Keratinocyte (primary cell): ENCODE measurements around the gene MSRB2.

Experiments
- EZH2 ChIP-seq: IDR thresholded peaks from one replicate; pipeline ENCODE4 v1.6.1; 2012; ENCODE audit warnings: inconsistent platforms, mild to moderate bottlenecking, low read length, moderate library complexity
- TF ChIP-seq, protein P1 (sequence below), 3 experiments: IDR thresholded peaks in 1 of 3; conservative IDR thresholded peaks in 1 of 3; optimal IDR thresholded peaks in 1 of 3; 2 replicates in 2 of 3; 3 replicates in 1 of 3; pipeline versions ENCODE3 to v1.5.1; 2011; ENCODE audit warnings: low read length in 3 of 3, mild to moderate bottlenecking in 3 of 3, moderate library complexity in 2 of 3, control low read depth in 1 of 3, inconsistent platforms in 1 of 3; ENCODE audit not compliant: insufficient read depth in 2 of 3; ENCODE audit errors: extremely low read depth in 1 of 3

GRCh38 chr10:23151071-23151470 lies 55.7 kb downstream of the MSRB2 start:
- TF ChIP-seq, protein P1, sequence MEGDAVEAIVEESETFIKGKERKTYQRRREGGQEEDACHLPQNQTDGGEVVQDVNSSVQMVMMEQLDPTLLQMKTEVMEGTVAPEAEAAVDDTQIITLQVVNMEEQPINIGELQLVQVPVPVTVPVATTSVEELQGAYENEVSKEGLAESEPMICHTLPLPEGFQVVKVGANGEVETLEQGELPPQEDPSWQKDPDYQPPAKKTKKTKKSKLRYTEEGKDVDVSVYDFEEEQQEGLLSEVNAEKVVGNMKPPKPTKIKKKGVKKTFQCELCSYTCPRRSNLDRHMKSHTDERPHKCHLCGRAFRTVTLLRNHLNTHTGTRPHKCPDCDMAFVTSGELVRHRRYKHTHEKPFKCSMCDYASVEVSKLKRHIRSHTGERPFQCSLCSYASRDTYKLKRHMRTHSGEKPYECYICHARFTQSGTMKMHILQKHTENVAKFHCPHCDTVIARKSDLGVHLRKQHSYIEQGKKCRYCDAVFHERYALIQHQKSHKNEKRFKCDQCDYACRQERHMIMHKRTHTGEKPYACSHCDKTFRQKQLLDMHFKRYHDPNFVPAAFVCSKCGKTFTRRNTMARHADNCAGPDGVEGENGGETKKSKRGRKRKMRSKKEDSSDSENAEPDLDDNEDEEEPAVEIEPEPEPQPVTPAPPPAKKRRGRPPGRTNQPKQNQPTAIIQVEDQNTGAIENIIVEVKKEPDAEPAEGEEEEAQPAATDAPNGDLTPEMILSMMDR (optimal IDR thresholded peaks at IDR 0.05 in 1 of 3, IDR thresholded peaks at IDR 0.05 in 1 of 3, conservative IDR thresholded peaks at IDR 0.05 in 1 of 3; ENCODE audit: extremely low read depth in 1 of 3, insufficient read depth in 2 of 3, low read length in 3 of 3) = no peak
- TF ChIP-seq EZH2 = no peak
